Kidney (tissue), 14 donors: ENCODE results near the gene FBXL20. TPM values are rescaled to one million over a fixed set of nuclear protein-coding genes. Genes with fewer than 3 reads are reported as not detected.
"Not testable (repeated sequence)": the region's sequence is repeated elsewhere in the genome, so short reads cannot be mapped to it uniquely, and the experiment has no call there.

Experiments used
- DNase-seq, 5 donors: peaks; one replicate each; pipeline ENCODE4 v3.0.0-alpha.2; 2013 to 2020
- FAIRE-seq: peaks from 2 replicates; lab custom pipeline; 2012; peaks lifted over from hg19 to GRCh38; lab: Jason Lieb, UNC
- H3K27ac ChIP-seq, 2 donors: one replicate each; pipeline ENCODE4 v1.7.0; 2013; ENCODE audit warnings: low read depth in 2 of 2, low read length in 2 of 2, inconsistent platforms in 1 of 2
- H3K27me3 ChIP-seq: one replicate; pipeline ENCODE4 v1.7.1; 2013; ENCODE audit warnings: low read length, inconsistent platforms; ENCODE audit not compliant: control insufficient read depth, insufficient read depth
- H3K36me3 ChIP-seq, 3 donors: one replicate each; pipeline versions ENCODE4 v1.7.0 to v1.7.1; 2013; ENCODE audit warnings: low read length in 3 of 3, control low read depth in 1 of 3, inconsistent platforms in 1 of 3; ENCODE audit not compliant: insufficient read depth in 3 of 3, control insufficient read depth in 2 of 3
- H3K4me1 ChIP-seq, 3 donors: one replicate each; pipeline versions ENCODE4 v1.7.0 to v1.7.1; 2013; ENCODE audit warnings: low read length in 3 of 3, inconsistent platforms in 1 of 3, low read depth in 1 of 3; ENCODE audit not compliant: control insufficient read depth in 2 of 3, insufficient read depth in 2 of 3
- H3K4me3 ChIP-seq, 3 donors: one replicate each; pipeline versions ENCODE4 v1.7.0 to v1.8.1; 2013; ENCODE audit warnings: low read length in 3 of 3, control low read depth in 1 of 3, inconsistent platforms in 1 of 3
- H3K9ac ChIP-seq, 3 donors: one replicate each; pipeline versions ENCODE4 v1.7.0 to v1.7.1; 2013; ENCODE audit warnings: low read length in 3 of 3, control low read depth in 1 of 3, inconsistent platforms in 1 of 3
- H3K9me3 ChIP-seq, 3 donors: one replicate each; pipeline versions ENCODE4 v1.7.0 to v1.7.1; 2013; ENCODE audit warnings: low read length in 3 of 3, control low read depth in 1 of 3, inconsistent platforms in 1 of 3; ENCODE audit not compliant: control insufficient read depth in 2 of 3, insufficient read depth in 1 of 3
- intact Hi-C: fragments of 100-400 bp; cut with DNase I; formaldehyde crosslinking; loops from one replicate; pipeline ENCODE4 v1.11.1; 2022
- polyA plus RNA-seq: library from polyadenylated mRNA; stranded (reverse); fragments of 350-450 nt; fragmentation: Illumina TruSeq; extraction: RNeasy Lipid Tissue Mini Kit (QIAGEN cat#74804); gene quantifications from one replicate; pipeline ENCODE4 v1.2.3, GENCODE V29; 2014; ENCODE audit warnings: low read depth, low replicate concordance; ENCODE audit not compliant: insufficient read depth
- total RNA-seq: library from RNA; stranded (reverse); fragmentation: NEBNext Ultra II Directional; extraction: Animal tissue kit (Norgen Biotek cat#: 25700); gene quantifications from one replicate; pipeline ENCODE4 v1.2.1, GENCODE V29; 2021
- TF ChIP-seq, protein P1 (sequence below): IDR thresholded peaks from 3 replicates; pipeline ENCODE4 v1.5.1; 2012; ENCODE audit warnings: mild to moderate bottlenecking, moderate library complexity, borderline replicate concordance; ENCODE audit not compliant: insufficient read depth; ENCODE audit errors: extremely low read depth
- donor health status: control.
- donor health status: control.
- donor health status: control.
- donor health status: control.
- donor health status: control.
- donor health status: DM: yes; HTN: yes; CAD: no.
- donor health status: Normal renal cell carcinoma (clear cell type).

Gene FBXL20
- total and polyA plus RNA-seq, 2 donors from 2014 or later, result 3.2 to 16.1 TPM

DNA sequence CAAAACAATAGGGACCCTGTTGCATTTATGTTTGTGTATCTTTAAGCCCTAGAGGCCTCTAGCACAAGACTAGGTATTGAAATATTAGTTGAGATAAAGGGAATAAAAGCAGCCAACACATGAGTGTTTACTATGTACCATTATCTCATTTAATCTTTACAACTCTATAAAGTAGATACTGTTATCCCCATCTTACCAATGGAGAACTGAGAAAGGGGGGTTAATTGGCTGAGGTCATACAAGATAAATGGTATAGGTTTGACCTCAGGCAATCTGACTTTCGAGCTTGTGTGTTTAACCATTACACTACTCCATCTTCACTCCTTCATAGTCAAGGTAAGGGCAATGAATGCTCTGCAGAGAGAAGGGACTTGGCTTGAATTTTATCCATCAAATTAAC, 149.4 kb downstream of the FBXL20 start:
- Histone ChIP-seq H3K9me3 (no peaks in the 10 kb centered on the region), H3K36me3 (peaks cover 0 to 9% (median 2%) of the 10 kb centered on the region in 3 donors), H3K27me3 (no peaks in the 10 kb centered on the region), H3K4me3 (no peak overlapping the region), H3K4me1 (no peaks in the 10 kb centered on the region), H3K27ac (no peak overlapping the region), H3K9ac (no peak overlapping the region)
- DNase-seq (no peak), FAIRE-seq (no peak)
- TF ChIP-seq, protein P1, sequence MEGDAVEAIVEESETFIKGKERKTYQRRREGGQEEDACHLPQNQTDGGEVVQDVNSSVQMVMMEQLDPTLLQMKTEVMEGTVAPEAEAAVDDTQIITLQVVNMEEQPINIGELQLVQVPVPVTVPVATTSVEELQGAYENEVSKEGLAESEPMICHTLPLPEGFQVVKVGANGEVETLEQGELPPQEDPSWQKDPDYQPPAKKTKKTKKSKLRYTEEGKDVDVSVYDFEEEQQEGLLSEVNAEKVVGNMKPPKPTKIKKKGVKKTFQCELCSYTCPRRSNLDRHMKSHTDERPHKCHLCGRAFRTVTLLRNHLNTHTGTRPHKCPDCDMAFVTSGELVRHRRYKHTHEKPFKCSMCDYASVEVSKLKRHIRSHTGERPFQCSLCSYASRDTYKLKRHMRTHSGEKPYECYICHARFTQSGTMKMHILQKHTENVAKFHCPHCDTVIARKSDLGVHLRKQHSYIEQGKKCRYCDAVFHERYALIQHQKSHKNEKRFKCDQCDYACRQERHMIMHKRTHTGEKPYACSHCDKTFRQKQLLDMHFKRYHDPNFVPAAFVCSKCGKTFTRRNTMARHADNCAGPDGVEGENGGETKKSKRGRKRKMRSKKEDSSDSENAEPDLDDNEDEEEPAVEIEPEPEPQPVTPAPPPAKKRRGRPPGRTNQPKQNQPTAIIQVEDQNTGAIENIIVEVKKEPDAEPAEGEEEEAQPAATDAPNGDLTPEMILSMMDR, result no peak
- intact Hi-C loops, result no loop called here

DNA sequence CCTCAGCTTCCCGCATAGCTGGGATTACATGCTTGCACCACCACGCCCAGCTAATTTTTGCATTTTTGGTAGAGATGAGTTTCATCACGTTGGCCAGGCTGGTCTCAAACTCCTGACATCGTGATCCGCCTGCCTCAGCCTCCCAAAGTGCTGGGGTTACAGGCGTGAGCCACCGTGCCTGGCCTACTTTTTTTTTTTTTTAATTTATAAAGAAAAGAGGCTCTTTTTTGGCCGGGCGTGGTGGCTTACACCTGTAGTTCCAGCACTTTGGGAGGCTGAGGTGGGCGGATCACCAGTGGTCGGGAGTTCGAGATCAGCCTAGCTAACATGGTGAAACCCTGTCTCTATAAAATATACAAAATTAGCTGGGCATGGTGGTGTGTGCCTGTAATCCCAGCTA, 151.3 kb downstream of the FBXL20 start:
- intact Hi-C loops, FAIRE-seq, H3K9ac ChIP-seq: not testable (repeated sequence)

DNA sequence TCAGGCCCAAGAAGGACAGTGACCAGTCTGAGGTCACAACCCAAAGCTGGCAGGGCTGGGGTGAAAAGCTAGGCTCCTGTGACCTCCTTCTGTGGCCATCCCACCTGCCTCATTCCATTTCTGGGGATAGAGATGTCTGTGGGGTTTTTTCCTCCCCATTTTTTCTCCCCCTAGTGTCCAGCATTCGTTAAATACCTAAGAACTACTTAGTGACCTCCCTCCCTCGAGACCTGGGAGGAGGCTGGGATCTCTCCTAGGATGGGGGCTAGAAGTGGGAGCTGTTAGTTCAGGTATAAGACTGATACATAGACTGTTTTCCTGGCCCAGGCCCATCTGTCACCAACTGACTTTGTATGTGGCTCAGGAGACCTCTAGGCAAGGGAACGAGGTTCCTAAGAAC, 155.2 kb downstream of the FBXL20 start:
- Histone ChIP-seq H3K9me3 (no peaks in the 10 kb centered on the region), H3K27ac (no peak overlapping the region), H3K4me3 (no peak overlapping the region), H3K9ac (no peak overlapping the region), H3K27me3 (no peaks in the 10 kb centered on the region), H3K4me1 (peaks cover 0 to 5% (median 0%) of the 10 kb centered on the region in 3 donors), H3K36me3 (no peaks in the 10 kb centered on the region)
- DNase-seq, result no peak
- intact Hi-C loops, result no loop called here
- FAIRE-seq, result no peak
- TF ChIP-seq, protein P1, result no peak

More for the DNA sequence above, 151.3 kb downstream of the FBXL20 start:
- not testable (repeated sequence) for H3K27ac ChIP-seq, H3K9me3 ChIP-seq, H3K36me3 ChIP-seq, DNase-seq, H3K4me1 ChIP-seq, H3K27me3 ChIP-seq, H3K4me3 ChIP-seq

DNA sequence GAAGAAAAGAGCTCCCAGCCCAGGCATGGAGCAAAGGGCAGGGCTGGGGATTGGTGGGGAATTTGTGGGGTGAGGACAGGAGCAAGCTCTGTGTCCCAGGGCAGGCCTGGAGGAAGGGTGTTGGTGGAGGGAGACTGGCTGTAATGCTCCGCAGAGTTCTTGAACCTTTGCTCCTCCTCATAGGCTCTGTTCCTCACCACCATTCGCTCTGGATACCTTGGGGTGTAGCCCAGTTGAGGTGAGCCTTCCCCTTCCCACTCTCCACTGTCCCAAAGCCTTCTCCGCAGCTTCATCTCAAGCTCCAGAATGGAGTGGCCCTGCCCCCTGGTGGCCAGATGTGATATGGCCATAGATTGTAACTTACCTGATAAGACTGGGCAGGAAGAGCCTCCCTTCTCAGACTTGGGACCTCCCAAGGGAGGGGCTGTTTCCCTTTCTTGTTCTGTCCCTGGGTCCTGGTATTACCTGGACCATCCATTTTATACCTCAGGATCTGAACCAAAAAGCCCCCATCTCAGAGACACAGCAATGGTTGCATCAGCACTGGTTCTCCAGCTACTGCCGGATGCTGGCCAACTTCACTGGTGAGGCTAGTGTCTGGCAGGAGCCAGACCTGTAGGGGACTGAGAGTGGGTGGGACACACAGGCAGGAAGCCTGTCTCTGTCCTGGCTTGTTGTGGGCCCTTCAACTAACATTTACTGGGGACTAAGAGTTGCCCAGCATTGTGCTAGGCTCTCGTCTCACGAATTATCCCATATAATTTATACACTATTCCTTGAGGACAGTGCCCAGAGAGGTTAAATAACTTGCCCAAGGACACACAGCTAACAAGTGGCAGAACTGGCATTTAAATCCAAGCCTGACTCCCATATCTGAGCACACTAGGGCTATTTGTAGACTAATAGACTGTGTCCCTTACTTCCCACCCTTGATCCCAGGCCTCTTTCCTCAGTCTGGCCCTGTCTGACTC, 156.5 kb downstream of the FBXL20 start:
- Histone ChIP-seq H3K36me3 (no peaks in the 10 kb centered on the region), H3K27ac (no peak overlapping the region), H3K4me1 (peaks cover 0 to 5% (median 0%) of the 10 kb centered on the region in 3 donors), H3K4me3 (no peak overlapping the region), H3K9me3 (no peaks in the 10 kb centered on the region), H3K27me3 (no peaks in the 10 kb centered on the region), H3K9ac (no peak overlapping the region)
- TF ChIP-seq, protein P1, result peak; percentile 97
- FAIRE-seq (no peak), DNase-seq (peak; percentile 86 to 93 (median 90))
- intact Hi-C loops, result no loop called here
